LNCAP (cell line): ENCODE data around the gene SLC43A1.

Source experiments
- CTCF ChIP-seq: fragments of 450-650 bp; IDR thresholded peaks from 2 replicates; pipeline ENCODE4 v1.5.1; 2017; ENCODE audit warnings: mild to moderate bottlenecking

SLC43A1 gene

GRCh38 chr11:57474017-57474802, 41.3 kb downstream of the SLC43A1 start:
- no peak for TF ChIP-seq CTCF

GRCh38 chr11:57473285-57473841, 42.1 kb downstream of the SLC43A1 start:
- TF ChIP-seq CTCF: no peak

GRCh38 chr11:57471496-57471895, 44.0 kb downstream of the SLC43A1 start:
- TF ChIP-seq CTCF: no peak

GRCh38 chr11:57469268-57469667, 46.2 kb downstream of the SLC43A1 start:
- TF ChIP-seq CTCF: no peak

GRCh38 chr11:57468276-57468675, 47.2 kb downstream of the SLC43A1 start:
- TF ChIP-seq CTCF: no peak

- TF ChIP-seq CTCF: no peak
These were observed 47.9 kb downstream of the SLC43A1 start for GRCh38 chr11:57467508-57468157.

- no peak for TF ChIP-seq CTCF
These were observed 48.8 kb downstream of the SLC43A1 start for GRCh38 chr11:57466680-57467079.
